ENCODE data around the gene FGGY.
"Not testable (repeated sequence)": the region's sequence is repeated elsewhere in the genome, so short reads cannot be mapped to it uniquely, and the experiment has no call there.

Gene FGGY, protein sequence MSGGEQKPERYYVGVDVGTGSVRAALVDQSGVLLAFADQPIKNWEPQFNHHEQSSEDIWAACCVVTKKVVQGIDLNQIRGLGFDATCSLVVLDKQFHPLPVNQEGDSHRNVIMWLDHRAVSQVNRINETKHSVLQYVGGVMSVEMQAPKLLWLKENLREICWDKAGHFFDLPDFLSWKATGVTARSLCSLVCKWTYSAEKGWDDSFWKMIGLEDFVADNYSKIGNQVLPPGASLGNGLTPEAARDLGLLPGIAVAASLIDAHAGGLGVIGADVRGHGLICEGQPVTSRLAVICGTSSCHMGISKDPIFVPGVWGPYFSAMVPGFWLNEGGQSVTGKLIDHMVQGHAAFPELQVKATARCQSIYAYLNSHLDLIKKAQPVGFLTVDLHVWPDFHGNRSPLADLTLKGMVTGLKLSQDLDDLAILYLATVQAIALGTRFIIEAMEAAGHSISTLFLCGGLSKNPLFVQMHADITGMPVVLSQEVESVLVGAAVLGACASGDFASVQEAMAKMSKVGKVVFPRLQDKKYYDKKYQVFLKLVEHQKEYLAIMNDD

DNA sequence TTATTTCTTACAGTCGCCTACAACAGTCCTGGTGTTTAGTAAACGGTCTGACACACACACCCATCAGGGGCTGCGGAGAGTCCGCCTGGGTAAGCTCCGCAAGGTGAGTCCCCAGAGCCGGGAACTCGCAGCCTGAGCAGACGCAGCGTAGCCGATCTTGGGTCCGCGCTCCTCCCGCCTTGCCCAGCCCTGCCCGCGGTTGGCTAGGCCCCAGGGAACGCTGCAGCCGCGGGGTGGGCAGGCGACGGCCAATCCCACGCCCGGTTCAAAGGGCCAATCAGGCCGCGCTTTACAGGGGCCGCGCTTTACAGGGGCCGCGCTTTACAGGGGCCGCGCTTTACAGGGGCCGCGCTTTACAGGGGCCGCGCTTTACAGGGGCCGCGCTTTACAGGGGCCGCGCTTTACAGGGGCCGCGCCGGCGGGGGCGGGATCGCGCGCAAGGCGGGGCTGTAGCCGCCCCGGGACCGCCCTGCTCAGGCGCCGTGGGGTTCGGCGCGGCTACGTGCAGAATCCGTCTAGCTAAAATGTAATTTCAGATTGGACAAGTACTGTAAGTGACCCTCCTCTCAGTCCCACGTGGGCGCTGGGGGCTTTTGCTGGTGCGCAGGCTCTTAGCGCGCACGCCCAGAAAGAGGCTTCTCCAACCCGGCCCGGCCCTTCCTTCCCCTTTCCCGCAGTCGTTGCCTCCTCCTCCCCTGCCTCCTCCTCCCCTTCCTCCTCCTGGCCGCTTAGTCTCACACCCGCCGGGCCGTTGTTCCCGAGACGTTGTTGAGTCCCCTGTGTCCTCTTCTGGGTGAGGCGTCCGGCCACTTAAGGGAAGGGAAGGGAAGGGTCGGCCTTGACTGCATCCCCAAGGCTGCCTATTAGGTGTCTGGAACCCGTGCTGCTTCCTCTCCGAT lies at the start of gene FGGY:
Gene FGGY, plus strand, starts transcription at position 737 of the 899 bp plus-strand sequence. CDS start 24,456 bp downstream, outside the sequence.
- DNase-seq (ENCODE audit: low read depth in 2 of 2): peak; percentile 97 to 98

DNA sequence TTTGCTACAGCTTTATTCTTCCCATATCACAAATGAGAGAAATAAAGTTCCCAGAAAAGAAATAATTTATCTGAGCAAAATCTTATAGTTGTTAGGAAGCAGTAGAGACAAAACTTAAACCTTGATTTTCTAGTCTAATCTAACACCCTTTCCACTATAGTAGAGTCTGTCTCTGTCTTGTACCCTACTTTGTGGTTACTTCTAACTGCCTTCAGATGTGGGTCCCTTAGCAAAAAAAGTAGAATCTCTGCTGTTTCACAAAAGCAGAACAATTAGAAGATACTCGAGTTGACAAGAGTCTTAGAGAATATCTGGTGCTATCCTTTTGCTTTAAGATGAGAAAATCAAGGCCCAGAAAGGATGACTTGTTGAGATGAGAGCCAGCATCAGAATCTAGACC lies 48.1 kb upstream of the FGGY start:
- DNase-seq (ENCODE audit: low read depth in 2 of 2): no peak

DNA sequence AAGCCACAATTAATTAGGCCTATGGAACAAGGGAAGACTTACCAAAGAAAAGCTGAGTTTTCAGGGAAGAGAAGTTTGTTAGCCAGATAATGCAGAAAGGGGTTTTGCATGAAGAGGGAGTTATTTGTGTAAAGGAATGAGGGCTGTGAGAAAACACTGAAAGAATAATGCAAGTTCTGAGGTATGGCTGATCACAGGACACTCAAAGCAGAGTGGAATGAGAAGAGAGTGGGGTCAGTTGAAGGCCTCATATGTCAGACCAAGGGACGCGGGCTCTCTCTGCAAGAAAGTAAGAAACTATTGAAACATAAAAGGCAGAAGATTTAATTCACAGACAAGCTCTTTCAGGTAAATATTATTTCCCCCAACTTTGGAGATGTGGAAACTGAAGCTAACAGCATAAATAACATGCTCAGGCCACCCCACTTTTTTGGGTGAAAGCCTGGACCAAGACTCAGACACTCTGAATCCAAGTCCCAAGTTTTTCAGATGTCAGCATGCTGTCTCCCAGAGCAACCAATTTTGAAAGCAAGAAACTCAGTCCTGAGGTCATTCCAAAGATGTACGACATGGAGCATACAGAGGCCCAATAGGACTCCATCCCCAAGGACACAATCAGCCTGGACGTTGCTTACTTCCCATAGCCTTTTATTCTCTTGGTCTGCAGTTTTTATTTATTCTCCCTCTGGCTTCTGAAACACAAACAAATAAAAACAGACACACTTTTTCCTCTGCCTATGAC lies 47.3 kb upstream of the FGGY start:
- no peak for DNase-seq (ENCODE audit: low read depth in 2 of 2)

DNA sequence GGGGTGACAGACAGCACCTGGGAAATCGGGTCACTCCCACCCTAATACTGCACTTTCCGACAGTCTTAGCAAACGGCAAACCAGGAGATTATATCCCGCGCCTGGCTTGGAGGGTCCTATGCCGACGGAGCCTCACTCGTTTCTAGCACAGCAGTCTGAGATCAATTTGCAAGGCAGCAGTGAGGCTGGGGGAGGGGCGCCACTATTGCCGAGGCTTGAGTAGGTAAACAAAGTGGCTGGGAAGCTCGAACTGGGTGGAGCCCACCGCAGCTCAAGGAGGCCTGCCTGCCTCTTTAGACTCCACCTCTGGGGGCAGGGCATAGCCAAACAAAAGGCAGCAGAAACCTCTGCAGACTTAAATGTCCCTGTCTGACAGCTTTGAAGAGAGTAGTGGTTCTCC lies 45.8 kb upstream of the FGGY start:
- DNase-seq (ENCODE audit: low read depth in 2 of 2): not testable (repeated sequence)

DNA sequence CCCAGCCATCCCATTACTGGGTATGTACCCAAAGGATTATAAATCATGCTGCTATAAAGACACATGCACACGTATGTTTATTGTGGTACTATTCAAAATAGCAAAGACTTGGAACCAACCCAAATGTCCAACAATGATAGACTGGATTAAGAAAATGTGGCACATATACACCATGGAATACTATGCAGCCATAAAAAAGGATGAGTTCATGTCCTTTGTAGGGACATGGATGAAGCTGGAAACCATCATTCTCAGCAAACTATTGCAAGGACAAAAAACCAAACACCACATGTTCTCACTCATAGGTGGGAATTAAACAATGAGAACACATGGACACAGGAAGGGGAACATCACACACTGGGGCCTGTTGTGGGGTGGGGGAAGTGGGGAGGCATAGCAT lies 40.5 kb upstream of the FGGY start:
- DNase-seq (ENCODE audit: low read depth in 2 of 2): not testable (repeated sequence)

DNA sequence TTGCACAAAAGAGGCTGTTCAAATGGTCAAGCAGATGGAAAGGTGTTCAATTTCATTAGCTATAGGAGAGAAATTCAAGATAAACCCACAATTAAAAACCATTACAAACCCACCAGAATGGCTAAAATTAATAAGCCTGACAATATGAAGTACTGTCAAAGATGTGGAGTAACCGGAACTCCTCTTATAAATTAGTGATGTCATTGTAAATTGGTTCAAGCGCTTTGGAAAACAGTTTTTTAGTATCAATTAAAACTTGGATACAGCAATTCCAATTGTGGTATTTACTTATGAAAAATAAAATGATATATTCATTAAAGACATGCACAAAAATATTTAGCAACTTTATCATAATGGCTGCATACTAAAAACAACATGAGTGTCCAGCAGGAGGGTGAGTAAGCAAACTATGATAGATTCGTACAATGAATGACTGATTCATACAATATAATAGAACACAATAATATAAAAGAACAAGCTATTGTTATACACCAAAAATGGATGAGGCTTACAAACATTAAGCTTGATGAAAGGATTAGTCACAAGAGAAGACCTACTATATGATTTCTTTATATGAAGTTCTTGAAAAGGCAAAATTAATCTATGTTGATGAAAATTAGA lies 38.4 kb upstream of the FGGY start:
- no peak for DNase-seq (ENCODE audit: low read depth in 2 of 2)

DNA sequence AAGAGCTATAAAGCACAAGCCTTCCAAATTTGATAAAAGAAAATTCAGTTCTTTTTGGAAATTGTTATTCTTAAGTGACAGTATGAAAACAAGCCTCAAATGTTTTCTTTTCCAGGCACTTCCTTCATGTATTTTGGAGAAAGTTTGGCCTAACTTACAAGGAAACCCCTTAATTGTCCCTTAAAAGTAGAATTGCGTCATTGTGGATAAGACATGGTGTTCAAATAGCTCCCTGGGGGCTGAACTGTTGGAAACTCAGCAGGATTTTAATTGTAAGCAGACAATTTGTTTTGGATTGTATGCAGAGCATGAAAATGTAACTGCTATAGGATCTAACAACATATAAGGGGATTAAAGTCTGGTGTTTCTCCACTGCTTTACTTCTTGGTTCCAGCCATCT lies 35.4 kb upstream of the FGGY start:
- DNase-seq (ENCODE audit: low read depth in 2 of 2): peak; percentile 89 to 90

DNA sequence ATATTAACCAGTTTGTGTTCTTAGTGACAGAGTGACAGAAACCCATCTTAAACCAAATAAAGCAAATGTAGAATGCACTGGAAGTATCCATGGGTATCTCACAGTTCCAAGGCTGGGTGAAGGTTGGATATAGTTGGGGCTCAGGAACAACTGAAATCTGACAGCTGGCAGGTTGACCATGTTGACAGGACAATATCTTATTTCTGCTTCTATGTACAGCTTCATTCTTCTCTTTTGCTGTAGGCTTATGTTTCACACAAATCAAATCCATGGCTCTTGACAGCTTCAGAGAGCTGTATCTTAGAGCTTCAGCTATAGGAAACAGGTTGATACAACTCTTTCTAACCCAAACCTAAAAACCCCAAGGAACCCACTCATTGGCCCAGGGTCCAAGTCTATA lies 34.3 kb upstream of the FGGY start:
- DNase-seq (ENCODE audit: low read depth in 2 of 2): no peak

DNA sequence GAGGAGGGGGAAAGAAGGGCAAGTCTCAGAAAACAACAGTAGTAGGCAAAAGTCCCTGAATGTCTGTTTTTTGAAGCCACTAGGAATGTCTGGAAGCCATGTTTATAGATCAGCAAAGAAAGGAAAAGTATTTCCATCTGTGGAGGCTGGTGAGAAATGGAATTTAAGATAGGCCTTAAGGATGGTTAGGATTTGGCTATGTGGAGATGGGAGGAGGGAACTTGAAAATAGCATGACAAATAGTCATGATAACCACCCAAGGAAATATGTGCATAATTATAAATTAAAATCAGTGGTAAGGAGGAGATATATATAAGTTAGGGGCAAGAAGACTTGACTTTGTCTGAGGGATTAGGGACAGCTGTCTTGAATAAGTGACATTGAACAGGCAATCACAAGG lies 33.8 kb upstream of the FGGY start:
- peak in 1 of 2 experiments; percentile 26 for DNase-seq (ENCODE audit: low read depth in 2 of 2)

DNA sequence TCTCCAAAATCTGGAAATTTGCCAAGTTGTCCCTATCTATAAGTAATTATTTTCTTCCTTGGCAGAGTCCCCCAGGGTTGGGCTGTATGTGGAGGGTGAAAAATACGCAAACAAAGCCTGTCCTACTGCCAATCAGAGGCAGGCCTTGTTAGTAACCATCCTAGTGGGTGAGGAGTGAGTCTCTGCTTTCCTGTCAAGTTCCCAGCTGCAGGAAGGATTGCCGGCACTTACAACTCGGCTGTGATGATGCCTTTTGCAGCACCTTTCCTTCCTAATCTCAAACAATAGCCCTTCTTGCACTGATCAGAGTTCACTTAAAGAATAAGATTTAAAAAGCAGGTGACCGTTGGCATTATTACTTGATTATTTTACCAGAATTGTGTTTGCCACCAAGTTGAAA lies 31.3 kb upstream of the FGGY start:
- DNase-seq (ENCODE audit: low read depth in 2 of 2): no peak

DNA sequence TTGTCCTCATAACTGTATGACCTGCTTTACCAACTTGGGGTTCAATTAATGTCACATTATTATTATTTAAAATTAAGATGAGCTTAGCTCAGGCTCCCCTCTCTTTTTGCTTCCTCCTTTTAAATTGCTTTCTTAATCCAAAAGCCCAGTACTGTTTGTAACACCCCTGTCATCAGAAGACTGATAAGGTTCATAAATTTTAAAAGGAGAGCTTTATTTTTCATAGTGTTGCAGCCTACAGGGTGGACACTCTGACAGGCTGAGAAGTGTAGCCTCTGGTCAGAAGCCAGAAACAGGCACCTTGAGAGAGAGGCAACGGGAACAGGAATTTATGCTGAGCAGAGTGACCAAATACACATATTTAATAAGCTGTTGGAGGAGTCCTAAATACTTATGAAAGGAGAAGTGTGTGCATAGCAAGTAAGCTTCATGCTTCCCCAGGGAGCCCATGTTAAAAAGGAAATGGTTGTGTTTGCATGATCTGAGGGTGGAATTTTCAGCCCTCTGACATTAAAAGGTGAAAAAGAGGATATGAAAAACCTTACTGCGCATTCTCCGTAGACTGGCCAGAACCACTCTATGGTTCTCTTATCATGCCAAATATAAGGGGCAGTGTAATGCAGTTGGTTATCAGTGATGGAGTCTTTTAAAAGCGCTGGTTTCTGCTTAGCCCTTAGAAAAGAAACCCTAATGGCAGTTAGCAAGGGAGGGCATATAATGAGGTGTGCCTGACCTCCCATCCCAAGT lies 30.5 kb upstream of the FGGY start:
- no peak for DNase-seq (ENCODE audit: low read depth in 2 of 2)

DNA sequence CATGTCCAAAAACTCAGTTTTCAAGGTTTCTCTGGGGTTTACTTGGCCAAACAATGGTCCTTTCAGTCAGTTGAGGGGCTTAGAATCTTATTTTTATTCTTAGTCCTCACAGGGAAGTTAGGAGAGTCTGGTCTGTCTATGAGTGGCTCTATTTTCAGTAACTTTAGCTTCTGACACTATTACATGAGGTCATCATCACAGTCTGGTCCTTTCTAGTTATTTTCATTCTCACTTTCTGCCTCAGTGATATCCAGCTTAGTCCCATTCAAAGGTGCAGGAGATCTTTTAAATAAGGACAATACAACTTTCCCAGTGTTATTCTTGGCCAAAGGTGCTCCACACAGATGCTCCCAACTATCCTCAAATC lies 30.0 kb upstream of the FGGY start:
- DNase-seq (ENCODE audit: low read depth in 2 of 2): no peak

DNA sequence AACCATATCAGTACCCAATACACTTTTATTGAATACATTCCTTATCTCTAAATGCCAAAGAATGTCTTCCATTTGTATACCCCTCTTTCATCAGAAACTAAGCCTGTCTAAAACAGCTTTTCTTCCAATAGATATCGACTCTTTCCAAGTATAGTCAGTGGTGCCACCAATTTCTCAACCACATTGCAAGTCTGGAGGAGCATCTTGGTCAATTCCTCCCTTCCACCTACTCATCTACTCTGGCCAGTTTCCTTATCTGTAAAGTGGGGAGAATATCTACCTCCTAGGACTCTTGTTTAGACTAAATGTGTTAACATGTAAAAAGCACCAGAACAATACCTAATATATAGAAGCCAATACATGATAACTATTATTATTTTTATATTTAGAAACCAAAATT lies 28.5 kb upstream of the FGGY start:
- DNase-seq (ENCODE audit: low read depth in 2 of 2): no peak

DNA sequence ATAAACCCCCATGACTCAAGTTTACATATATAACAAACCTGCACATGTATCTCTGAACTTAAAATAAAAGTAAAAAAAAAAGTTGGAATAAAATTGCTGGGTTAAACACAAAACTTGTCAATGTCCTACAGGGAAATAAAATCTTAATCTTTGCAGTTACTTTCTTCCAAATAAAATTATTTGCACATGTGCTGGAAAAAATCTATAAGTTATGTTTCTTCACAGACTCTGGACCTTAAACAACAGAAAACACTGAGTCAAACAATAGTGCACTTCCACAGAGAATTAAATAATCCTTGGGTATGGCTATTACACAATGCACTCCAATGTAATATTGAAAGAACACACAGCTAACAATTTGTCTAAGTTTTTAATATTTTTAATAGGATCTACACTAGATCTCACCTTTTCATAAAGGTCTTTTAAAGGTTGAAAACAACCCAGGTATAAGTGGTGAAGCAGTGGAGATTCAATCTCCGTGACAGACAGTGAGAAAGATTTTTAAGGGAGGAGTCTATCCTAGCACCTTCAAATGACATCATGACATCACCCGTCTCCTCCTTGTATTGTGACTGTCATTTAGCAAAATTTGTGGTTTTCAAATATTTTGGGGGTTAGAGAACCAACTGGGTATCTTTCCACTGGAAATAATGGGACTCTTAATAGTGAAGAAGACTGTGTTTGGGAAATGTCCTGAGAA lies 25.2 kb upstream of the FGGY start:
- no peak for DNase-seq (ENCODE audit: low read depth in 2 of 2)

DNA sequence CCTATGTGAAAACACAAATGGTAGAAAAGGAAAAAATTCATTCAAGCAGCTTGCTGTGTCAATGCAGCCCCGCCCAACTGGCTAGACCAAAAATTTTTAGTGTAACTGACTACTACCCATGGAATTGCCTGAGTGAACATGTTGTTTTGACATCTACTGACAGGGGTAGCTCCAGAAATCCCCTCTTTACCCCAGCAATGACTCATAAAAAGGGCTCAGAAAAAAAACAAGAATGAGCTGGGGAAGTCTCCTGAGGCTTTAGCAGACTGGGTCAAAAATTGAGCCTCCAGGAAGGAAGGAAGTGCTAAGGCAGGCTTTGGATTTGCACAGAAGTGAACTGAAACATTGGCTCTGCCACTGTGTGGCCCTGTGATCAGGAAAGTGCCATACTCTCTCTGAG lies 24.4 kb upstream of the FGGY start:
- no peak for DNase-seq (ENCODE audit: low read depth in 2 of 2)

DNA sequence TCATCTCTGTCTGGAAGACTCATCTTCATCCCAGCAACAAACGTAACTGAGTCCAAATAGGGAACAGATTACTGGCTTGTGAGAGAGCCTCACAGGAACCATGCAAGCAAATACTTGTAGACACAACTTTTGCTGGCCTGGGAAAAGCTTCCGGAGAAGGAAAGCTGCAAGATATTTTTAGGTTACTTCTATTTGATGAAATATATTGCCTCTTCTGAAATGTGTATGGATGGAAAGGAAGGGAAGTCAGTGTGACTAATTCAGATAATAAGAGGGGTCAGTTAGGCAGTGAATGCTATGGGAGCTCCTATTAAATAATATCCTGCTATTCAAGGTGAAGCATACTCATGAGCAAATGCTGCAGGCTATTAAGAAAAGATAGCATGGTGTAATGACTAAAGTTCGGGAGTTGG lies 20.4 kb upstream of the FGGY start:
- DNase-seq (ENCODE audit: low read depth in 2 of 2): no peak

DNA sequence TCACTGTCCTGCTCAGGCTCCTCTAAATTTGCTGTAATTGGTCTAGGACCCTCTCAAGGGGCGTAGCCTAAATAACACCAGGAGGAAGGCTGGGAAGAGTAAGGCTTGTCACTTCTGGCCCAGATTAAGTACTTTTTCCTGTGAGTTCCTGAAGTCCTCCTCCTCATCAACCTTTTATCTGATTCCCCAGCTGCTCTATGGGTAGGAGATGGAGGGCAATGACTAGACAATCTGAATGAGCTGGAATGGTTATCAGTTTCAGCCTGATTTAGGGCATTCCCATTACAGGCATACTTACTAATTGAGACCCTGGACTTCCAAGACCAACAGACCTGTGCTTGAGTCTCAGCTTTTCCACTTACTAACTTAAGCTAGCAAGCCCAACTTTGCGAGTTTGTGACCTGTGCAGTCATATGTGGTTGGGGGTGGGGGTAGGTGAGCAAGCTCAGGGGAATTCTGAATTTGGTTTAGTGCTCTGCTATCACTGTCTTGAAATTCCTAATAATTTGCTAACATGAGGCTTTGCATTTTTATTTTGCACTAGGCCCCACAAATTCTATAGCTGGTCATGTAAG lies 18.0 kb upstream of the FGGY start:
- DNase-seq (ENCODE audit: low read depth in 2 of 2): no peak

DNA sequence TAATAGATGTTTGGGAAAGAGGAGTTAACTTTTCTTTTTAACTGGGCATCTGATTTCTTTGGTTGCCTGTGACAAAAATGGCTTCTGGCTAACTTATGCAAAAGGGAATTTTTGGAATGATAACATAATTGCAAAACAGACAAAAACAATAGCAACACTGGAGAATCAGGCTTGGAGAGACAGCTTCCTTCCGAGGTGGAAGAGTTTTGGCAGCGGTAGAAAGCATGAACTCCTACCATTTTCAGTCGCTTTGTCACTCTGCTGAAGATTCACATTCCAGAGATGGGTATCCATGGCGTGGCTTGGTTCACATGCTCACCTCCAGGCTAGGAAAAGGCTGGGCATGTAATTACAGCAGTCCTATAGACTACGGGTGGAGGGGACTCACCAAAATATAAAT lies 17.2 kb upstream of the FGGY start:
- no peak for DNase-seq (ENCODE audit: low read depth in 2 of 2)

DNA sequence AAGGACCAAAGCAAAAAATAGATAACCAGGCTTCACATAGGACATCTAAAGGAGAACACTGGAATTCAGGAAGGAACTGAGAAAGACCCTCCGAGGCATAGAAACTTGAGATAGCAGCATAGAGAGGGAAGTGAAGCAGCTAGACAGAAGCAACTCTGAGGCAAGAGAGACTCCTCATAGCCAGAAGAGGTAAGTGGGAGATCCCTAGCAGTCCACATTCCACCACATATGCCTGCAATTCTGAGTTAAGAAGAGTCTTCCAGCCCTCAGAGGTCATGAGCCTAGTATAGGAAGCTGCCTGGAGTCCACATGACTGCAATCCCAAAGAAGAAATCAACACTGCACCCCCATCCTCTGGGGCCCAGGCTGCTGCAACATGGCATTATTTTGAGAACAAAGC lies 13.9 kb upstream of the FGGY start:
- DNase-seq (ENCODE audit: low read depth in 2 of 2): no peak

DNA sequence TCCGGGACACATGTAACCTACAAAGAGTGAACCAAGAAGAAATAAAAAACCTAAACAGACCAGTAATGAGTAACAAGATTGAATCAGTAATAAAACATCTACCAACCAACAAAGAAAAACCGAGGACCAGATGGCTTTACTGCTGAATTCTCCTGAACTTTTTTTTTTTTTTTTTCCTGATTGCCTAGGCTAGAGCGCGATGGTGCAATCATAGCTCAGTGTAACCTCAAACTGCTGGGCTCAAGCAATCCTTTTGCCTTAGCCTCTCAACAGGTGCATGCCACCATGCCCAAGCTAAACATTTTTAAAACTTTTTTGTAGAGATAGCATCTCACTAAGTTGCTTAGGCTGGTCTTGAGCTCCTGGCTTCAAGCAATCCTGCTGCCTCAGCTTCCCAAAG lies 11.2 kb upstream of the FGGY start:
- no peak for DNase-seq (ENCODE audit: low read depth in 2 of 2)
